ENCODE measurements around the gene ABHD10.

The ABHD10 gene

GRCh38 chr3:112013058-112013783, 34.4 kb downstream of the ABHD10 start:
- TF ChIP-seq CTCF (IDR thresholded peaks at IDR 0.05; ENCODE audit: borderline replicate concordance, extremely low read depth, low read length, poor library complexity, severe bottlenecking) (peak; percentile 48), EZH2 (IDR thresholded peaks at IDR 0.05; ENCODE audit: borderline replicate concordance, low read depth, low read length, severe bottlenecking) (no peak)
- H3K4me2 ChIP-seq (ENCODE audit: insufficient read depth, low read length): no peak overlapping the region
- H3K9ac ChIP-seq (ENCODE audit: low read depth, low read length): no peak overlapping the region
- no peaks in the 10 kb centered on the region for H4K20me1 ChIP-seq (ENCODE audit: insufficient read depth, low read length)
- H3K36me3 ChIP-seq (ENCODE audit: insufficient read depth, low read length): no peaks in the 10 kb centered on the region
- no peaks in the 10 kb centered on the region for H3K4me1 ChIP-seq (ENCODE audit: insufficient read depth, low read length)
- no peak overlapping the region for H3K27ac ChIP-seq (ENCODE audit: low read length)
- DNase-seq (no peak), ATAC-seq (ENCODE audit: insufficient read depth, low read depth) (no peak)
- no peaks in the 10 kb centered on the region for H3K27me3 ChIP-seq (ENCODE audit: insufficient read depth, low read length, poor library complexity)
- no peaks in the 10 kb centered on the region for H3K9me3 ChIP-seq (ENCODE audit: insufficient read depth, low read length, severe bottlenecking)
- no peaks in the 10 kb centered on the region for H3K79me2 ChIP-seq (ENCODE audit: insufficient read depth, low read length)
- no peak overlapping the region for H2AFZ ChIP-seq (ENCODE audit: low read depth, low read length)
- H3K4me3 ChIP-seq (ENCODE audit: low read depth in 1 of 2, low read length in 2 of 2): no peak overlapping the region

- DNase-seq (no peak), ATAC-seq (ENCODE audit: insufficient read depth, low read depth) (no peak)
- H3K79me2 ChIP-seq (ENCODE audit: insufficient read depth, low read length): no peaks in the 10 kb centered on the region
- H3K36me3 ChIP-seq (ENCODE audit: insufficient read depth, low read length): no peaks in the 10 kb centered on the region
- H4K20me1 ChIP-seq (ENCODE audit: insufficient read depth, low read length): no peaks in the 10 kb centered on the region
- H3K4me2 ChIP-seq (ENCODE audit: insufficient read depth, low read length): no peak overlapping the region
- H3K4me1 ChIP-seq (ENCODE audit: insufficient read depth, low read length): no peaks in the 10 kb centered on the region
- no peaks in the 10 kb centered on the region for H3K27me3 ChIP-seq (ENCODE audit: insufficient read depth, low read length, poor library complexity)
- H3K9me3 ChIP-seq (ENCODE audit: insufficient read depth, low read length, severe bottlenecking): no peaks in the 10 kb centered on the region
- TF ChIP-seq EZH2 (IDR thresholded peaks at IDR 0.05; ENCODE audit: borderline replicate concordance, low read depth, low read length, severe bottlenecking) (no peak), CTCF (IDR thresholded peaks at IDR 0.05; ENCODE audit: borderline replicate concordance, extremely low read depth, low read length, poor library complexity, severe bottlenecking) (no peak)
- H3K27ac ChIP-seq (ENCODE audit: low read length): no peak overlapping the region
- no peak overlapping the region for H3K4me3 ChIP-seq (ENCODE audit: low read depth in 1 of 2, low read length in 2 of 2)
- no peak overlapping the region for H3K9ac ChIP-seq (ENCODE audit: low read depth, low read length)
- H2AFZ ChIP-seq (ENCODE audit: low read depth, low read length): no peak overlapping the region
Measured at GRCh38 chr3:112013784-112014143, 34.9 kb downstream of the ABHD10 start.

- H3K4me3 ChIP-seq (ENCODE audit: low read depth in 1 of 2, low read length in 2 of 2): no peak overlapping the region
- ATAC-seq (ENCODE audit: insufficient read depth, low read depth) (no peak), DNase-seq (no peak)
- no peak overlapping the region for H3K9ac ChIP-seq (ENCODE audit: low read depth, low read length)
- no peaks in the 10 kb centered on the region for H3K4me1 ChIP-seq (ENCODE audit: insufficient read depth, low read length)
- H3K27ac ChIP-seq (ENCODE audit: low read length): no peak overlapping the region
- H3K27me3 ChIP-seq (ENCODE audit: insufficient read depth, low read length, poor library complexity): no peaks in the 10 kb centered on the region
- no peaks in the 10 kb centered on the region for H3K79me2 ChIP-seq (ENCODE audit: insufficient read depth, low read length)
- H2AFZ ChIP-seq (ENCODE audit: low read depth, low read length): no peak overlapping the region
- TF ChIP-seq EZH2 (IDR thresholded peaks at IDR 0.05; ENCODE audit: borderline replicate concordance, low read depth, low read length, severe bottlenecking): no peak
- no peak for TF ChIP-seq CTCF (IDR thresholded peaks at IDR 0.05; ENCODE audit: borderline replicate concordance, extremely low read depth, low read length, poor library complexity, severe bottlenecking)
- H3K9me3 ChIP-seq (ENCODE audit: insufficient read depth, low read length, severe bottlenecking): no peaks in the 10 kb centered on the region
- H3K36me3 ChIP-seq (ENCODE audit: insufficient read depth, low read length): no peaks in the 10 kb centered on the region
- H4K20me1 ChIP-seq (ENCODE audit: insufficient read depth, low read length): no peaks in the 10 kb centered on the region
- H3K4me2 ChIP-seq (ENCODE audit: insufficient read depth, low read length): no peak overlapping the region
Measured at GRCh38 chr3:112017091-112017490, 38.3 kb downstream of the ABHD10 start.

All from DND-41 (cell line).